Measurements from ENCODE around the gene PCSK6. TPM values are rescaled to one million over a fixed set of nuclear protein-coding genes. Genes with fewer than 3 reads are reported as not detected.

Gene PCSK6
- total RNA-seq, 1 donor, result 0.72 TPM

- Histone ChIP-seq H3K79me2 (ENCODE audit: insufficient read depth, low read length) (no peaks in the 10 kb centered on the region), H3K4me3 (ENCODE audit: insufficient read depth, low read length) (no peak overlapping the region), H3K27me3 (ENCODE audit: insufficient read depth, low read length) (peaks cover 3% of the 10 kb centered on the region), H3K4me2 (ENCODE audit: insufficient read depth, low read length) (no peak overlapping the region), H3K4me1 (ENCODE audit: insufficient read depth, low read length) (no peaks in the 10 kb centered on the region), H2AFZ (ENCODE audit: low read length) (no peak overlapping the region), H3K27ac (ENCODE audit: low read depth, low read length) (no peak overlapping the region), H3K36me3 (ENCODE audit: insufficient read depth, low read length) (no peaks in the 10 kb centered on the region), H3K9me3 (ENCODE audit: low read depth, low read length) (no peaks in the 10 kb centered on the region), H4K20me1 (ENCODE audit: insufficient read depth, low read length) (no peaks in the 10 kb centered on the region)
- no peak for TF ChIP-seq CTCF (IDR thresholded peaks at IDR 0.05; ENCODE audit: extremely low read depth, low read depth, low read length)
- peak; percentile 62 for DNase-seq (ENCODE audit: insufficient read length, low spot score, missing footprints)
Observed at GRCh38 chr15:101526021-101526420, 36.5 kb upstream of the PCSK6 start.

DNA sequence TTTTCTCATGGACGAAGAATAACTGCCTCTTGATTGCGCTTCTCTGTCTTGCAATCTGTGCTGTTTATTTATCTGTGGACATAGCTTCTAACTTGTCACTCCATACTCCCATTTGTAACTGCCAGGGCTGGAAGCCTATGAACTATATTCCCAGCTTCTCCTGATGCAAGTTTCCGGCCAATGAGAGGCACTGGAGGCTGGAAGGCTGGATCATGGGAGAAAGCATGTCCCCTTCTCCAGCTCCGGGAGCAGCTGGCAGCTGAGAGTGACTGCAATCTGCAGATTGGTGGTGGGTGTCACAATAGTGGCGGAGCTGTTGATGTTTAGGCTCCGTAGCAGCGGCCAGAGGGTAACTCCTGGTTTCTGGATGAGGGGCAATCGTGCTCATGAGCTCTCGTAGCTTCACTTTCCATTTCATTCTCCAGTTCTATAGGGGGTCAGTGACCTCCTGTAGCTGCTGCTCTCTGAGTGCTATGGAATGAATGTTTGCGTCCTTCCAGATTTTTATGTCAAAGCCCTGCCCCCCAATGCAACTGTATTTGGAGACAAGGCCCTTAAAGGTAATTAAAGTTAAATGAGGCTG lies 35.7 kb upstream of the PCSK6 start:
- Histone ChIP-seq H3K4me1 (ENCODE audit: insufficient read depth, low read length) (no peaks in the 10 kb centered on the region), H3K27me3 (ENCODE audit: insufficient read depth, low read length) (peaks cover 7% of the 10 kb centered on the region)
- no peak for TF ChIP-seq CTCF (IDR thresholded peaks at IDR 0.05; ENCODE audit: extremely low read depth, low read depth, low read length)

DNA sequence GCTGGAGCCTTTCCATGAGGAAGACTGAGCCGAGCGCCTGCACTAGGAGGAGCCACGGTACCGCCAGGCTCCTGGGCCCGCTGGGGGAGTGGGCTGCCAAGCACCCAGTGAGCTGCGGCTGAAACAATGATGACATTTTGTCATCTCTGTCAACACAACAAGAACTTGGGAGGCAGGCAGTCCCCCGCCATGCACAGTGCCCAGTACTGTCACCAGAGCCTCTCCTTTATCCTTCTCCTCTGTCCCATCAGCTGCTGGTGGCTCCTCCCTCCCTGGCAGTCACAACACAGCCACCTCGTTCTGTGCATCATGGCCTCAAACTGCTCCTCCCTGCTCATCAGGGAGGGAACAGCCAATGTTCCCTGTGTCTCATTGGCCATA lies 34.0 kb upstream of the PCSK6 start:
- no peak overlapping the region for H3K27ac ChIP-seq (ENCODE audit: low read depth, low read length)
- no peak for TF ChIP-seq CTCF (IDR thresholded peaks at IDR 0.05; ENCODE audit: extremely low read depth, low read depth, low read length)
- DNase-seq (ENCODE audit: insufficient read length, low spot score, missing footprints), result no peak
- H3K27me3 ChIP-seq (ENCODE audit: insufficient read depth, low read length), result peaks cover 7% of the 10 kb centered on the region
- no peaks in the 10 kb centered on the region for H3K4me1 ChIP-seq (ENCODE audit: insufficient read depth, low read length)
- H3K79me2 ChIP-seq (ENCODE audit: insufficient read depth, low read length), result no peaks in the 10 kb centered on the region
- no peaks in the 10 kb centered on the region for H3K9me3 ChIP-seq (ENCODE audit: low read depth, low read length)
- H3K36me3 ChIP-seq (ENCODE audit: insufficient read depth, low read length), result no peaks in the 10 kb centered on the region
- no peaks in the 10 kb centered on the region for H4K20me1 ChIP-seq (ENCODE audit: insufficient read depth, low read length)
- H2AFZ ChIP-seq (ENCODE audit: low read length), result no peak overlapping the region
- H3K4me3 ChIP-seq (ENCODE audit: insufficient read depth, low read length), result no peak overlapping the region
- H3K4me2 ChIP-seq (ENCODE audit: insufficient read depth, low read length), result no peak overlapping the region

More for the DNA sequence above, 35.7 kb upstream of the PCSK6 start:
- H3K27ac ChIP-seq (ENCODE audit: low read depth, low read length), result no peak overlapping the region
- no peak overlapping the region for H2AFZ ChIP-seq (ENCODE audit: low read length)
- no peak overlapping the region for H3K4me2 ChIP-seq (ENCODE audit: insufficient read depth, low read length)
- no peaks in the 10 kb centered on the region for H3K79me2 ChIP-seq (ENCODE audit: insufficient read depth, low read length)
- no peak overlapping the region for H3K4me3 ChIP-seq (ENCODE audit: insufficient read depth, low read length)
- H3K9me3 ChIP-seq (ENCODE audit: low read depth, low read length), result no peaks in the 10 kb centered on the region
- H3K36me3 ChIP-seq (ENCODE audit: insufficient read depth, low read length), result no peaks in the 10 kb centered on the region
- peak; percentile 75 for DNase-seq (ENCODE audit: insufficient read length, low spot score, missing footprints)
- no peaks in the 10 kb centered on the region for H4K20me1 ChIP-seq (ENCODE audit: insufficient read depth, low read length)

GRCh38 chr15:101522621-101523559 lies 33.4 kb upstream of the PCSK6 start:
- no peak overlapping the region for H2AFZ ChIP-seq (ENCODE audit: low read length)
- H3K27ac ChIP-seq (ENCODE audit: low read depth, low read length), result no peak overlapping the region
- peak; percentile 30 for DNase-seq (ENCODE audit: insufficient read length, low spot score, missing footprints)
- no peaks in the 10 kb centered on the region for H3K4me1 ChIP-seq (ENCODE audit: insufficient read depth, low read length)
- no peak overlapping the region for H3K4me3 ChIP-seq (ENCODE audit: insufficient read depth, low read length)
- peaks cover 7% of the 10 kb centered on the region for H3K27me3 ChIP-seq (ENCODE audit: insufficient read depth, low read length)
- H3K36me3 ChIP-seq (ENCODE audit: insufficient read depth, low read length), result no peaks in the 10 kb centered on the region
- H3K9me3 ChIP-seq (ENCODE audit: low read depth, low read length), result no peaks in the 10 kb centered on the region
- TF ChIP-seq CTCF (IDR thresholded peaks at IDR 0.05; ENCODE audit: extremely low read depth, low read depth, low read length), result no peak
- no peaks in the 10 kb centered on the region for H4K20me1 ChIP-seq (ENCODE audit: insufficient read depth, low read length)
- H3K79me2 ChIP-seq (ENCODE audit: insufficient read depth, low read length), result no peaks in the 10 kb centered on the region
- no peak overlapping the region for H3K4me2 ChIP-seq (ENCODE audit: insufficient read depth, low read length)

Data from osteoblast (primary cell).